Measurements from ENCODE around the gene GRAP2. TPM values are rescaled to one million over a fixed set of nuclear protein-coding genes. Genes with fewer than 3 reads are reported as not detected.

Gene GRAP2
- total and polyA plus RNA-seq, 2 of the 8 experiments (the other 6 are each of a cell fraction or from before 2014, with no cell fraction given) = 0.08 TPM; not detected in 1

- 89% methylated on average over 5 of the region's 5 CpGs; no CpG with 5 or more reads in 1 of the 2 experiments for WGBS, 2 experiments (ENCODE audit: extremely low coverage in 1 of 2, insufficient coverage in 1 of 2, insufficient read length in 1 of 2, insufficient replicate concordance in 2 of 2, low coverage in 1 of 2, low lambda C conversion rate in 2 of 2, missing lambda C conversion rate in 1 of 2)
- H3K4me2 ChIP-seq (ENCODE audit: insufficient read depth in 1 of 2, low read depth in 2 of 2, low read length in 2 of 2) = no peak overlapping the region
- POLR2A ChIA-PET (ENCODE audit: partially characterized antibody) = interaction anchor here (0.9 kb wide), 1 partner anchor 18 kb away, joined by 5 read pairs; no protein-coding TSS in a partner anchor
These were observed 73.2 kb downstream of the GRAP2 start for GRCh38 chr22:39974065-39974464.

More at GRCh38 chr22:39974065-39974464, 73.2 kb downstream of the GRAP2 start:
- Histone ChIP-seq H2AK5ac (ENCODE audit: low read depth, low read length) (no peak overlapping the region), H3K4me1 (replicated peaks in 1 of 4; ENCODE audit: control insufficient read depth in 3 of 4, insufficient read depth in 4 of 4, low read length in 3 of 4) (peaks cover 0 to 7% (median 0%) of the 10 kb centered on the region in 4 experiments; a peak in 4 of 7 replicates), H4K20me1 (replicated peaks in 1 of 2; ENCODE audit: control insufficient read depth in 1 of 2, insufficient read depth in 2 of 2, low read length in 2 of 2) (no peaks in the 10 kb centered on the region), H3K4me3 (ENCODE audit: extremely low read depth in 1 of 4, insufficient read depth in 2 of 4, low read depth in 3 of 4, low read length in 4 of 4) (no peak overlapping the region), H4K8ac (ENCODE audit: extremely low read depth, insufficient read depth, low read length) (no peak overlapping the region), H3K79me1 (ENCODE audit: low read depth, low read length) (no peaks in the 10 kb centered on the region), H2BK20ac (ENCODE audit: low read length) (no peak overlapping the region), H2BK15ac (ENCODE audit: low read length) (no peak overlapping the region), H3K56ac (replicated peaks; ENCODE audit: insufficient read length, low read depth, low read length) (no peak overlapping the region), H2BK120ac (replicated peaks; ENCODE audit: low read depth, low read length) (no peak overlapping the region), H3K23ac (ENCODE audit: insufficient read length) (no peak overlapping the region), H2AFZ (ENCODE audit: low read length) (no peak overlapping the region), H2BK5ac (ENCODE audit: low read depth, low read length) (no peak overlapping the region), H3K9me3 (ENCODE audit: insufficient read depth in 2 of 2, low read depth in 1 of 2, low read length in 1 of 2) (no peaks in the 10 kb centered on the region), H3K79me2 (ENCODE audit: control insufficient read depth in 1 of 2, insufficient read depth in 2 of 2, low read length in 2 of 2) (no peaks in the 10 kb centered on the region), H4K91ac (replicated peaks; ENCODE audit: insufficient read length, low read length) (no peak overlapping the region), H3K36me3 (ENCODE audit: control insufficient read depth in 2 of 4, insufficient read depth in 4 of 4, low read length in 3 of 4) (no peaks in the 10 kb centered on the region), H3K4ac (replicated peaks; ENCODE audit: insufficient read length, low read depth, low read length) (no peak overlapping the region), H3K14ac (ENCODE audit: insufficient read length) (no peak overlapping the region), H3K9ac (replicated peaks in 1 of 4; ENCODE audit: extremely low read depth in 1 of 4, low read depth in 3 of 4, low read length in 3 of 4) (no peak overlapping the region), H4K5ac (ENCODE audit: insufficient read length, low read depth, low read length) (no peak overlapping the region), H3K18ac (ENCODE audit: extremely low read depth, low read length) (no peak overlapping the region), H2BK12ac (ENCODE audit: low read depth, low read length) (no peak overlapping the region), H3K23me2 (ENCODE audit: low read depth, low read length) (no peaks in the 10 kb centered on the region), H3K27me3 (replicated peaks in 1 of 4; ENCODE audit: control insufficient read depth in 3 of 4, extremely low read depth in 1 of 4, insufficient read depth in 3 of 4, low read length in 3 of 4) (peaks cover 0 to 2% (median under 1%) of the 10 kb centered on the region in 4 experiments; a peak in 3 of 7 replicates), H3K27ac (ENCODE audit: low read depth, low read length) (no peak overlapping the region)
- CTCF ChIA-PET (ENCODE audit: partially characterized antibody) = interaction anchor here (0.9 to 3.3 kb wide), 9 partner anchors 10 to 545 kb away, joined by 3 to 13 read pairs (median 4); no protein-coding TSS in a partner anchor
- DNase-seq (ENCODE audit: low read depth in 1 of 2, low spot score in 2 of 2) = no peak
- TF ChIP-seq POLR2A (IDR thresholded peaks at IDR 0.05; ENCODE audit: control extremely low read depth in 1 of 2, low read depth in 2 of 2, low read length in 2 of 2) (no peak), HDAC6 (IDR thresholded peaks at IDR 0.05; ENCODE audit: low read depth, low read length) (no peak), BCL11A (IDR thresholded peaks at IDR 0.05; ENCODE audit: low read depth in 2 of 2, low read length in 2 of 2) (no peak), CREB1 (IDR thresholded peaks at IDR 0.05) (no peak), EP300 (IDR thresholded peaks at IDR 0.05; ENCODE audit: borderline replicate concordance in 1 of 2, low read depth in 2 of 2, low read length in 2 of 2) (no peak), POLR2AphosphoS5 (IDR thresholded peaks at IDR 0.05; ENCODE audit: low read depth, low read length) (no peak), ZNF274 (IDR thresholded peaks at IDR 0.05; ENCODE audit: borderline replicate concordance, extremely low read depth, low read length) (no peak), POU5F1 (IDR thresholded peaks at IDR 0.05; ENCODE audit: low read depth, low read length) (no peak)
- TF ChIP-seq, protein P1, sequence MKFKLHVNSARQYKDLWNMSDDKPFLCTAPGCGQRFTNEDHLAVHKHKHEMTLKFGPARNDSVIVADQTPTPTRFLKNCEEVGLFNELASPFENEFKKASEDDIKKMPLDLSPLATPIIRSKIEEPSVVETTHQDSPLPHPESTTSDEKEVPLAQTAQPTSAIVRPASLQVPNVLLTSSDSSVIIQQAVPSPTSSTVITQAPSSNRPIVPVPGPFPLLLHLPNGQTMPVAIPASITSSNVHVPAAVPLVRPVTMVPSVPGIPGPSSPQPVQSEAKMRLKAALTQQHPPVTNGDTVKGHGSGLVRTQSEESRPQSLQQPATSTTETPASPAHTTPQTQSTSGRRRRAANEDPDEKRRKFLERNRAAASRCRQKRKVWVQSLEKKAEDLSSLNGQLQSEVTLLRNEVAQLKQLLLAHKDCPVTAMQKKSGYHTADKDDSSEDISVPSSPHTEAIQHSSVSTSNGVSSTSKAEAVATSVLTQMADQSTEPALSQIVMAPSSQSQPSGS (IDR thresholded peaks at IDR 0.05; ENCODE audit: low read length) = no peak
- FAIRE-seq = no peak

Data from H1 (cell line).